Lower leg skin (tissue), 3 donors: ENCODE data around the gene TOP1.

ENCODE experiments used
- POLR2A ChIP-seq, 2 donors: fragments of 450-650 bp; IDR thresholded peaks; one replicate each; pipeline ENCODE4 v1.6.1; 2016 to 2017; ENCODE audit warnings: antibody characterized with exemption in 2 of 2, mild to moderate bottlenecking in 1 of 2, moderate library complexity in 1 of 2
- TF ChIP-seq, protein P1 (sequence below), 3 donors: fragments of 450-650 bp; IDR thresholded peaks; one replicate each; pipeline ENCODE4 v1.5.1; 2016; ENCODE audit warnings: antibody characterized with exemption in 3 of 3, mild to moderate bottlenecking in 3 of 3, moderate library complexity in 2 of 3

DNA sequence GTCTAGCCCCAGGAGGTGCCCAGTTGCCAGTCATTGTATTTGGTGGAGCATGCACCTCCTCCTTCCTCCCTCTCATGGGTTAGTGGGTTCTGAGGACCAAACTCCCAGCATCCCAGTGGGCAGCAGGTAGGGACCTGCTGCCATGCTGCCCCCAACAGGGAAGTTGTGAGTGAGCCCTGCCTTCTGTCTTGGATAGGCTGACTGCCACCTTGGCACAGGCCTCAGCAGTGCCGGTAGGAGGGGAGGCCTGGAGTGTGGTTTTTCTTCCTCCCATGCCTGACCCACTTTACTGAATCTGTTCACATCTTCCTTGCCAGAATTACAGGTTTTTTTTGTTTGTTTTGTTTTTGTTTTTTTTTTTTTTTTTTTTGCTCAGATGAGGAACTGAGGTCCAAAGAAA lies 133.3 kb downstream of the TOP1 start:
- TF ChIP-seq, protein P1, sequence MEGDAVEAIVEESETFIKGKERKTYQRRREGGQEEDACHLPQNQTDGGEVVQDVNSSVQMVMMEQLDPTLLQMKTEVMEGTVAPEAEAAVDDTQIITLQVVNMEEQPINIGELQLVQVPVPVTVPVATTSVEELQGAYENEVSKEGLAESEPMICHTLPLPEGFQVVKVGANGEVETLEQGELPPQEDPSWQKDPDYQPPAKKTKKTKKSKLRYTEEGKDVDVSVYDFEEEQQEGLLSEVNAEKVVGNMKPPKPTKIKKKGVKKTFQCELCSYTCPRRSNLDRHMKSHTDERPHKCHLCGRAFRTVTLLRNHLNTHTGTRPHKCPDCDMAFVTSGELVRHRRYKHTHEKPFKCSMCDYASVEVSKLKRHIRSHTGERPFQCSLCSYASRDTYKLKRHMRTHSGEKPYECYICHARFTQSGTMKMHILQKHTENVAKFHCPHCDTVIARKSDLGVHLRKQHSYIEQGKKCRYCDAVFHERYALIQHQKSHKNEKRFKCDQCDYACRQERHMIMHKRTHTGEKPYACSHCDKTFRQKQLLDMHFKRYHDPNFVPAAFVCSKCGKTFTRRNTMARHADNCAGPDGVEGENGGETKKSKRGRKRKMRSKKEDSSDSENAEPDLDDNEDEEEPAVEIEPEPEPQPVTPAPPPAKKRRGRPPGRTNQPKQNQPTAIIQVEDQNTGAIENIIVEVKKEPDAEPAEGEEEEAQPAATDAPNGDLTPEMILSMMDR (IDR thresholded peaks at IDR 0.05) = no peak
- no peak for TF ChIP-seq POLR2A (IDR thresholded peaks at IDR 0.05)
